ENCODE results near the gene TPD52L2.
"Not testable (repeated sequence)": the region's sequence is repeated elsewhere in the genome, so short reads cannot be mapped to it uniquely, and the experiment has no call there.

Gene TPD52L2

GRCh38 chr20:63898882-63899558, 34.0 kb downstream of the TPD52L2 start:
- no peak for DNase-seq

GRCh38 chr20:63900413-63900812, 35.3 kb downstream of the TPD52L2 start:
- no peak for DNase-seq

GRCh38 chr20:63903796-63904561, 38.9 kb downstream of the TPD52L2 start:
- no peak for DNase-seq

- no peak for DNase-seq
These were observed 43.1 kb downstream of the TPD52L2 start for GRCh38 chr20:63908008-63908682.

DNA sequence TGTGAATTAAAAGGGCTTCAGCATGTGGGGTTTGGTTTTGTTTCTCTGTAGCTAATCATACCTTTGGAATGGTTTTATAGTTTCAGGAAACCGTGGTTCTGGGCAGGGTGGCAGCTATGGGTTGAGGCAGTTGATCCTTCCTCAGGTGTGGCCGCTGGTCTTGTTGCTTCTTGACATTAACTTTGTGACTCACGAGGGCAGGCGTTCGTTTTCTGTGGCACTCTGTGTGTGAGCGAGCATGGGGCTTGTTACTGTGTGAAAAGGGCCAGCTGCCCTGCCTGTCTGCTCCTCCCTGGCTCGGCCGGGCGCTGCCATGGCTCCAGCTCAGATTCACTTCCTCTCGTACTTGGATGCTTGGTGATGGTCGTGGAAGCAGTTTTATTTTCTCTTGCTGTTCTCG, 46.1 kb downstream of the TPD52L2 start:
- DNase-seq = no peak

DNA sequence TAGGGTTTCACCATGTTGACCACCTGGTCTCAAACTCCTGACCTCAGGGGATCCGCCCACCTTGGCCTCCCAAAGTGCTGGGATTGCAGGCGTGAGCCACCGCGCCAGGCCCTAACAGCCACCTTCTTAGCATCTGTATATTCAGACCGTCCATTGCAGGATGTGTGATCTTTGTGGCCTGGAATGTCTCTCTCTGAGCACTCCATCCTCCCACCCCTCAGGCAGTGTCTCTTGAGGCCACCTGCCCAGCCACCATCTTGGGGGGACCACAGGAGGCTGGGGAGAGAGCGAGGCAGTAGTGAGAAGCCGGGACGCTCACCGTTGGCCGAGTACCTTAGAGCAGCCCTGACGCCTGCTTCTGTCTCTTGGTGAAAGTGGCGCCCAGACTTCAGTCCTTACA, 48.7 kb downstream of the TPD52L2 start:
- no peak for DNase-seq

DNA sequence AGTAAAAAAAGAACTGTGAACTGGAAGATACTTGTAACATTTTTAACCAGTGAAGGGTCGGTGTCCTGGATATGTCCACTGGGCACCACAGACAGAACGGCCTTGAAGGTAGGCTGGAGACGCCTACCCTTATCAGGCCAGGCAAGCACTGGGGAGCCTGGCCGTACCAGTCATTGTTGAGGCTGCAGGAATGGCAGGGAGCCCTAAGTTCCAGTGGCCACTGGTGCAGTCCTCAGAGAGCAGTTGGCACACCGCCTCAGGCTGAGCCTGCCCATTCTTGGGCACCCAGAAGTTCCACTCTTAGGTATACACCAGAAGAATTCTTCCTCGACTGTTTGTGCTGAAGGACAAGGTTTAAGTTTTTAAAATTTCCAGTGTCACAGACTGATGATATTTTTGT, 50.4 kb downstream of the TPD52L2 start:
- DNase-seq = no peak

DNA sequence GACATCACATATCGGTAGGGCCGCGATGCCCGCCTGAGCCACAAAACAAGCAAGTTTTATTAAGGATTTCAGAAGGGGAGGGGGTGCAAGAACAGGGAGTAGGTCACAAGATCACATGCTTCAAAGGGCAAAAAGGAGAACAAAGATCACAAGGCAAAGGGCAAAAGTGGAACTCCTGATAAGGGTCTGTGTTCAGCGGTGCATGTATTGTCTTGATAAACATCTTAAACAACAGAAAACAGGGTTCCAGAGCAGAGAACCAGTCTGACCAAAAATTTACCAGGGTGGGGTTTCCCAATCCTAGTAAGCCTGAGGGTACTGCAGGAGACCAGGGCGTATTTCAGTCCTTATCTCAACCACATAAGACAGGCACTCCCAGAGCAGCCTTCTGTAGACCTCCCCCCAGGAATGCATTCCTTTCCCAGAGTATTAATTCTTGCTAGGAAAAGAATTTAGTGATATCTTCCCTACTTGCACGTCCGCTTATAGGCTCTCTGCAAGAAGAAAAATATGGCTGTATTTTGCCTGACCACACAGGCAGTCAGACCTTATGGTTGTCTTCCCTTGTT, 51.4 kb downstream of the TPD52L2 start:
- DNase-seq = not testable (repeated sequence)

DNA sequence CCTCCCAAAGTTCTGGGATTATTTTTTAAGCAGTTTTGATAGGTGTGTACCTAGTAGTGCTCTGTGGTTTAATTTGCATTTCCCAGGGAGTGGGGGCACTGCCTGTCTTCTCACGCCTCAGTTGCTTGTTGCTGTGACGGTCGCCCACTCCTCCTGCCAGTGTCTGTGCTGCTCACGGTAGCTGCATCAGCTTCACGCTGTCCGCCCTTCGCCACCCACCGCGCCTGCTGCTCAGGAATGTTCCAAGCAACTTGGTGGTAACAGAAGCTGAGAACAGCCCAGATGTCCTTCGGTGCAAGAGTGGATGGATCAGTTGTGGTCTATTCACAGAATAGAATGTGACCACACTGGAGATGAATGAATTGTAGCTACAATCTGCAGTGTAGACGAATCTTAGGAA, 52.7 kb downstream of the TPD52L2 start:
- no peak for DNase-seq

GRCh38 chr20:63919130-63919529, 54.1 kb downstream of the TPD52L2 start:
- DNase-seq = no peak

DNA sequence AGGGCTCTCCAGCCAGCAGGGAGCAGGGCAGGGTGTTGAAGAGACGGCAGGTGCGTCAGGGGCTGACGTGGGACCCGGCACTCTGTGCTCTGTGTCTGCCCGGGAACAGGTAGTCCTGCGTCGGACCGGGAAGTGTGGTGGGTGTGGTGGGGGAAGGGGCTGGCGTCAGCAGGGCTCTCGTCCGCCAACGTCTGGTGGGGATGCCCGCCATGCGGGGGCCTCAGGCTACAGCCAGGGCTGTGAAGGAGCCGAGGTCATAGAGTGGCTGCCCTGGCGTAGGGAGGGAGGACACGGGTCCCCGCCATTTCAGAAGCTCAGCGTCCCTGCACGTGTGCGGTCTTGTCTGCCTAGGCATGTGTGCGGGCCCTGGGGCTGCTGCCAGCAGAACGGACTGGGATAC, 55.2 kb downstream of the TPD52L2 start:
- DNase-seq = no peak

GRCh38 chr20:63923651-63924050, 58.6 kb downstream of the TPD52L2 start:
- DNase-seq = no peak

GRCh38 chr20:63924241-63924640, 59.2 kb downstream of the TPD52L2 start:
- DNase-seq = no peak

DNA sequence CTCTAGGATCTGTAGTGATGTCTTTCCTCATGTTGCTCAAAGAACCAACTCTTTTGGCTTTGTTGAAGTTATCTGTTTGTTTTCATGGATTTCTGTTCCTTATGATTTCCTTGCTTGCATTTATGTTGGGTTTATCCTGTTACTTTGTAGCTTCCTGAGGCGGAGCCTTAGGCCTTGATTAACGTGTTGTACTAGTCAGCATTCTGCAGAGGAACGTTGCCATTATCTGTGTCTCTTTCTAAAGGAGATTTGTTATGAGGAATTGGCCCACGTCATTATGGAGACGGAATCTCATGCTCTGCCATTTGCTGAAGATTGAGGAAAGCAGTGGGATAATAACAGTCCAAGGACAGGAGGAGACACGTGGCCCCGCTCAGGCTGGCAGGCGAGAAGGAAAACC, 61.2 kb downstream of the TPD52L2 start:
- DNase-seq = no peak

- DNase-seq = no peak
These were observed 64.0 kb downstream of the TPD52L2 start for GRCh38 chr20:63929071-63929470.

DNA sequence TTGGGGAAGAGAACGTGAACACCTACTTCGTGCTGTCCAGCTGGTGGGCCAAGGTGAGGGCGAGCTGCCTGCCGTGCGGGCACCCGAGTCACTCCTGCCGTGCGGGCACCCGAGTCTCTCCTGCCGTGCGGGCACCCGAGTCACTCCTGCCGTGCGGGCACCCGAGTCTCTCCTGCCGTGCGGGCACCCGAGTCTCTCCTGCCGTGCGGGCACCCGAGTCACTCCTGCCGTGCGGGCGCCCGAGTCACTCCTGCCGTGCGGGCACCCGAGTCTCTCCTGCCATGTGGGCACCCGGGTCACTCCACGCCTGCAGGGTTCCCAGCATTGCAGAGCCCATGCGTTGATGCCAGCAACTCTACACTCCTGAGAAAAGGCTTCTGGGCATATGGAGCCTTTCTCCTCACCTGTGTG, 64.4 kb downstream of the TPD52L2 start:
- not testable (repeated sequence) for DNase-seq

DNA sequence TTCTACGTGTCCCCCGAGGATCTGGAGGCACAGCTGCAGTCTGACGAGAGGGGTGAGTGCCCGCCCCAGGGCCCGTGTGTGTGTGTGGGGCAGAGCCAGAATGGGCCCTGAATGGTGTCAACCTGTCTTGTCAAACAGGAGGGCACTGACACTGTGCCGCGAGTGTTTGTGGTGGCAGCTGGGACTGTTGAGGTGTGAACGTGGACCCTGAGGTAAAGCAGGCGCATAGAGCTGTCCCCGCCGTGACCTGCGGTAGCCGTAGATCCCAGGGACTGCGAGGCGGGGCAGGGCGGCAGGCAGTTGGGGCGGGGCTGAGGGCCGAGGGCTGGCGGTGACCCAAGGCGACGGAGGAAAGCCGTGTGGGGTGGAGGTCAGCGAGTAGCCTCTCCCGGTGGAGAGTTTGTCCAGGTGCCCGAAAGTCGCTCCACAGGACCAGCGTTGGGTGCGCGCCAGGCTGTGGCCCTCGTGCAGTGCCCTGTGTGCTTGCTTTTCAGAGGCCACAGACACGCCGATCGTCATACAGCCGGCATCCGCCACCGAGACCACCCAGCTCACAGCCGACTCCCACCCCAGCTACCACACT, 66.0 kb downstream of the TPD52L2 start:
- no peak for DNase-seq

DNA sequence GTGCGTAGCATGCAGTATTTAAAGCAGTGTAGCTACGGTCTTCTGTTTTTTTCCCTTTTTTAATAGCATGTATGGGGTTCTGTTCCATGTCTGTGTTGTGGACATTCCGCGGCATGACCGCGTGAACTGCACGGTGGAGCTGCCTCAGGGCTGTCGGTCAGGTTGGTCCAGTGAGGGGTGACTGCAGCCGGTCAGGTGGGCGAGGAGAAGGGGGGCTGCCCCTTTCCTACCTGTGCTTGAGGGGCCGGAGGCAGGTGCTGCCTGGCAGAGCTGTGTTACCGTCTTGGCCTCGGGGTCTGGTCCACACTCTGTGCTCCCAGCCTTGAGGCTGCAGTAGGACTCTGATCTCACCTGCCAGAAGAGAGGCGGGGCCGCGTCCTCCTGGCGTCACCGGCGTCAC, 66.7 kb downstream of the TPD52L2 start:
- DNase-seq = no peak

- no peak for DNase-seq
These were observed 67.6 kb downstream of the TPD52L2 start for GRCh38 chr20:63932606-63933160.

- no peak for DNase-seq
These were observed 68.6 kb downstream of the TPD52L2 start for GRCh38 chr20:63933646-63934045.

GRCh38 chr20:63934271-63935068, 69.4 kb downstream of the TPD52L2 start:
- no peak for DNase-seq

DNA sequence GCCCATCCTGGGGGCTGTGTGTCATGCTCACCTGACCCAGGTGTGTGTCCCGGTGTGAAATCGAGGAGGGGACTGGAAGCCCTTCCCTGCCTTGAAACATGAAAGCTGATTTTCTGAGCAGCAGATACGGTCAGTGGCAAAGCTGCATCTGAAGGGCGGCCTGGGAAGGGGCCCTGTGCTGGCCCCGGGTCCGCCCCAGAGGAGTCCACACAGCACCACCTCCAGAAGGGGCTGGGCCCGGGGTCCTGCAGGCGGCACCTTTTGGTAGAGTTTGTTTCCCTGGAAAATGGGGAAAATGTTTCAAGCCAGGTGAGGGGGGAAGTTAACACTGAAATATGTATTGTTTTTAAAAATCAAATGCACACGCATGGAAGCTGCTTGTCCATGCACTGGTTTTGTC, 70.4 kb downstream of the TPD52L2 start:
- DNase-seq = no peak
